Stimulated activated CD8-positive, alpha-beta memory T cell treated with anti-CD3 and anti-CD28 coated beads, Interleukin-7, amount 100 ng/mL, for 1 hour (primary cell): ENCODE measurements around the gene ZNF862.
"Not testable (repeated sequence)": the region's sequence is repeated elsewhere in the genome, so short reads cannot be mapped to it uniquely, and the experiment has no call there.

Experiments
- DNase-seq, 2 donors: peaks; one replicate each; pipeline ENCODE4 v3.0.0-alpha.2; 2020; ENCODE audit warnings: low read depth in 2 of 2

Gene ZNF862

GRCh38 chr7:149824748-149825566, 13.2 kb upstream of the ZNF862 start:
- no peak for DNase-seq

- DNase-seq, result no peak
These were observed 12.4 kb upstream of the ZNF862 start for GRCh38 chr7:149825567-149826343.

DNA sequence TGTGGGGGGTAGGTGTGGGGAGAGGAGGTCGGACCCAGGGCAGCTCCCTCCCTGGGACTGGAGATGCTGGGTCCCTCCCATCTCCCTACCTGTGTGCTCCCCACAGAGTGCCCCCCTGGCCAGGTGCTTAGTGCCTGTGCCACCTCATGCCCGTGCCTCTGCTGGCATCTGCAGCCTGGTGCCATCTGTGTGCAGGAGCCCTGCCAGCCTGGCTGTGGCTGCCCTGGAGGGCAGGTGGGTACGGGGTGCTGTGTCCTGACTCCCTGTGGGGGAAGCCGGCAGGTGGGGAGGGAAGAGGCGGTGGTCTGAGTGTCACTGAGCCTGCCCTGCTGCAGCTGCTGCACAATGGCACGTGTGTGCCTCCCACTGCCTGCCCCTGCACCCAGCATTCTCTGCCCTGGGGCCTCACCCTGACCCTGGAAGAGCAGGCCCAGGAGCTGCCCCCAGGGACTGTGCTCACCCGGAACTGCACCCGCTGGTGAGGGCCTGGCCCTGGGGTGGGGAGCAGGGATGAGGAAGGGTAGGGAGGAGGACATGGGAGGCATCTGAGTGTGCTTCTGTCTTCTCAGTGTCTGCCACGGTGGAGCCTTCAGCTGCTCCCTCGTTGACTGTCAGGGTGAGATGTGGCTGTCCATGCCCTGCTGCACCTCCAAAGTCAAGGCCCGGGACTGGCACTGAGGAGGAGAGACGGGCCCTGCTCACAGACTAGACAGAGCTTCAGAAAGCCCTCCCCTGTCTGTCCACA, 11.7 kb upstream of the ZNF862 start:
- DNase-seq, result no peak

- DNase-seq, result no peak
These were observed 10.8 kb upstream of the ZNF862 start for GRCh38 chr7:149827089-149827981.

GRCh38 chr7:149828357-149829309, 9.5 kb upstream of the ZNF862 start:
- no peak for DNase-seq

DNA sequence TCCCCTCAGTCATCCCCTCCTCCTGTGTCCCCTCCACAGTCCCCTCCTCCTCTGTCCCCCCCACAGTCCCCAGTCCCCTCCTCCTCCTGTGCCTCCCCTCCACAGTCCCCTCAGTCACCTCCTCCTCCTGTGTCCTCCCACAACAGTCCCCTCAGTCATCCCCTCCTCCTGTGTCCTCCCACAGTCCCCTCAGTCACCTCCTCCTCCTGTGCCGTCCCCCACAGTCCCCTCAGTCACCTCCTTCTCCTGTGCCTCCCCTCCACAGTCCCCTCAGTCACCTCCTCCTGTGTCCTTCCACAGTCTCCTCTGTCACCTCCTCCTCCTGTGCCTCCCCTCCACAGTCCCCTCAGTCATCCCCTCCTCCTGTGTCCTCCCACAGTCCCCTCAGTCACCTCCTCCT, 7.6 kb upstream of the ZNF862 start:
- not testable (repeated sequence) for DNase-seq

DNA sequence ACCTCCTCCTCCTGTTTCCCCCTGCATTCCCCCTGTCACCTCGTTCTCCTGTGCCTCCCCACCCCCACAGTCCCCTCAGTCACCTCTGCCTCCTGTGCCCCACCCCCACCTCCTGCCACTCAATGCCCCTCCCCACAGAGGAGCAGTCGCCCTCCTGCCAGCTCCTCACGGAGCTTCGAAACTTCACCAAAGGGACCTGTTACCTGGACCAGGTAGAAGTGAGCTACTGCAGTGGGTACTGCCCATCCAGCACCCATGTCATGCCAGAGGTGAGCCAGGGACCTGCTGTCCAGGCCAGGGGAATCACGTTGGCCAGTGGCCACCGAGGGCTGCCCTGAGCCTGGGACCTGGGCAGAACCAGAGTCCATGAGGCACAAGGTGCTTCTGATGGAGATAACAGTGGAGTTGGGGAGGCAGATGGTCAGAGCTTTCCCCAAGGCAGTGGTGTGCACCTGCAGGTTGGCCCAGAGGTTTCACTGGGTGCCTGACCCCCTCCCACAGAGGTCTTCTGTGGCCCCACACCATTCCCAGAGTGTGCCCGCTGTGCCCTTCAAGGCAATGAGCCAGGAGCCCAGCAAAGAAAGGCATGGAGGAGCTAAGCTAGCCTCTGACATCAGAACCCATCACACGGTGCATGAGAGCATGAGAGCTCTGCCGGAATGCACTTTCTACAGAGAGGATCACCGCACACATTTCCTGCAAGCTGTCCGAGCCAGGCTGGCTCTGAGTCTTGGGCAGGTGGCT, 7.0 kb upstream of the ZNF862 start:
- no peak for DNase-seq

DNA sequence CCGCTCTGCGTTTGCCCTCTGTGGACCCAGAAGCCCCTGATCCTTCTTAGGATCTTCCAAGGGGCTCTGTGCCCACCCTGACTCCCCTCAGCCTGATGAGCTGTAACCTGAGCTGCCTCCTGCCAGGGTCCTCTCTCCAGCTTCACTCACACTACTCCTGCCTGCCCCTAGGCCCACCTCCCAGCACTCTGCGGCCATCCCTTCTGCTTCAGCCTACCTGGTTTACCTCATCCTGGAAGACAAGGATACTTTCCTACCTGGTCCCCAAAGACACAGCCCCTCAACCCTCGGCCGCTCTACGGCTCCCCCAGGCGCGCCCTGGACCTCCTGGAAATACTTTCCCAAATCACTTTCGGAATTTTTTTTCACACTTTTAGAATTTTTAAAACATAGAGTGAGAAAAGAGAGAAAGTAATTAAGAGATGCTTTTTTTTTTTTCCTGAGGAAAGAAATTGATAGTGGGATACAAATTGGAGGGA, 6.4 kb upstream of the ZNF862 start:
- DNase-seq, result no peak

DNA sequence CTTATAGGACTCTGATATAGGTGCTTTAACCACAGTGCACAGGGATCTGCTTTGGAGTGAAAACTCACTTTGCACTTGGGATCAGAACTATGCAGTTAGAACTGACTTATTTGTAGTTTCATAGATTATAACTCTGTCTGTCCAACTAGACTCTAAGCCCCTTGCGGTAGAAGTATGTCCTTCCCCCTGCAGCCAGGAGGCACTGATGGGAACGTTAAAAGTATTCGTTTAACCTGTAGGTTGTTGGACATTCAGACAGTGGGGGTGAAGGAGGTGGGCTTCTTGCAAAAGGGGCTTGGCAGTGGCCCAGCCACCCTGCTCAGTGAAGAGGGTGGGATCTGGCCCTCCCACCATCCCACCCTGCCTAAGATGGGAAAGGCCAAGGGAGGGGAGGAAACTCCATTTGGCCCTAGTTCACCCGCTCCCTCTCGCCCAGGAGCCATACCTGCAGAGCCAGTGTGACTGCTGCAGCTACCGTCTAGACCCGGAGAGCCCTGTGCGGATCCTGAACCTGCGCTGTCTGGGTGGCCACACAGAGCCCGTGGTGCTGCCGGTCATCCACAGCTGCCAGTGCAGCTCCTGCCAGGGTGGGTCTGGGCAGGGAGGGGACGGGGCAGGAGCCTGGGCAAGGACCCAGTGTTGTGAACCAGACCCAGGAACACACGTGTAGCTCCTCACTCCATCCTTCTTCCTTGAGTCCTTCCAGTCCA, 5.7 kb upstream of the ZNF862 start:
- DNase-seq, result no peak

DNA sequence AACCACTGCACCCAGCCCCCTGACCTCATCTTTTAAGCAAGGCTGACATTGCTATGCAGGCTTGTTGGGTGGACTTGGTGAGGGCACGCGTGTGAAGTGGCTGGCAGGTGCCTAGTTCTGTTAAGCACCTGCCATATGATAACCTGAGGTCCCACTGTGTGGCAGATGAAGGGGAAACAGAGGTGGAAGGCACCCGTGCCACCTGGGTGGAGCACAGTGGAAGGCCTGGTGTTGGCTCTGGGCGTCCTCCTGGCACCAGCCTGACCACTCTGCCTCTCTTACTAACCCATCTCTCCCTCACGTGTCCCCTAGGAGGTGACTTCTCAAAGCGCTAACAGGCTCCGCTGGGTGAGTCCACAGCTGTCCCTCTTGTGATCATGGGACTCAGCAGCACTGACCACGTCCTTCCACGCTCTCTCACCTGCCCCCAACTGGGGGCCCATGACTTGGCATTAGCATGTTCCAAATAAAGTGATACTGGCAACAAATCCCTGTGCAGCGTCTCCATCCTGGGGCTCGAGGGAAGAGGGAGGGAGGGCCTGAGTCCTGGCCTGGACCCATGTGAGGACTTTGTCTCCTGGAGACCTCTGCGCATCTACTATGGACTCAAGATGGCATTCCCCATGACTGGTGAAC, 4.6 kb upstream of the ZNF862 start:
- DNase-seq, result no peak

GRCh38 chr7:149834601-149835000, 3.6 kb upstream of the ZNF862 start:
- no peak for DNase-seq

- no peak for DNase-seq
These were observed 1.7 kb upstream of the ZNF862 start for GRCh38 chr7:149836434-149836833.

DNA sequence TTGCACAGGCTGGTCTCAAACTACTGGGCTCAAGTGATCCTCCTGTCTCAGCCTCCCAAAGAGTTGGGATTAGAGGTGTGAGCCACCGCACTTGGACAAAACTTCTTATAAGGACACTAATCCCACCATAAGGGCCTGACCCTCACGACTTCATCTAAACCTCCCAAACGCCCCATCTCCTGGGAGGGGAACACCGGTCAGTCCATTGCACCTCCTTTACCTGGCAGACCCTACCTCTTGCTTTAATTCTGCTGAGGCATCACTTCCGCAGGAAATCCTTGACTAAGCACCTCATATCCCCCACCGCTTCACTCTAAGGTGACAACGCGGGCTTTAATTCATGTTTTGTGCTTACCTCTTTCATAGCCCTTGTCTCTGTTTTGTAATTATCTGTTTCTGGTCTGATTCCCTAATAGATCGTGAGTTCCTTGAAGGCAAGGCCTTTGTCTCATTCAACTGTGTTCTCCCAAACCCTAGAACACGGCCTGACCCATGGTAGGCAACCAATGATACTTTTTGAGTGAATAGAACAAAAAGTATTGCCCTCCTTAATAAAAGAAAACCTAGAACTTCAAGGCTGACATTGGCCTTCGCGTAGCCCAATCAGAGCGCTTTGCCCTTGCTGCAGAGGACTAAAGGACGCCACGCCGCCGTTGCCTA, 481 bp upstream of the ZNF862 start:
- DNase-seq, result no peak

GRCh38 chr7:149838992-149839408, 825 bp downstream of the ZNF862 start:
- DNase-seq, result no peak

DNA sequence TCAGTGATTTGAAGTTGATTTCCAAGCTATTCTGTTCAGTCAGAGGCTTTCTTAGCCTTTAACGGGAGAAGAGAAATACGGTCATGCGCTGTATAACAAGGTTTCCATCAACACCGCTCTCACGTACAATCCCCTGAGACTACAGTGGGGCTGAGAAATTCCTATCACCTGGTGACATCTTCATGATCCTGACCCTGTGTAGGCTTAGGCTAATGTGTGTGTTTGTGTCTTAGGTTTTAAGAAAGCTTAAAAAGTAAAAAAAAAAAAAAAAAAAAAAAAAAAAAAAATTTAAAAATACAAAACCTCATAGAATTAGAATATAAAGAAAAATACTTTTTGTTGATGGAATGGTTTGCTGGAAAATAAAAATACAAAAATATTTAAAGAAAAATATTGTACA, 1.8 kb downstream of the ZNF862 start:
- DNase-seq, result no peak

- DNase-seq, result no peak
These were observed 5.4 kb downstream of the ZNF862 start for GRCh38 chr7:149843566-149843965.

GRCh38 chr7:149844445-149844844, 6.3 kb downstream of the ZNF862 start:
- DNase-seq, result no peak
